Urinary bladder (tissue), 4 donors: ENCODE results near the gene MAMSTR. TPM values are rescaled to one million over a fixed set of nuclear protein-coding genes. Genes with fewer than 3 reads are reported as not detected.
"Not testable (repeated sequence)": the region's sequence is repeated elsewhere in the genome, so short reads cannot be mapped to it uniquely, and the experiment has no call there.

Experiments used
- DNase-seq: peaks from one replicate; pipeline ENCODE4 v3.0.0-alpha.2; 2015; ENCODE audit errors: extremely low spot score
- H3K27ac ChIP-seq: one replicate; pipeline ENCODE4 v1.5.1; 2013; ENCODE audit warnings: low read depth, mild to moderate bottlenecking, moderate library complexity
- H3K36me3 ChIP-seq: one replicate; pipeline ENCODE4 v1.6.1; 2013; ENCODE audit warnings: mild to moderate bottlenecking, moderate library complexity; ENCODE audit not compliant: insufficient read depth
- H3K4me1 ChIP-seq: one replicate; pipeline ENCODE4 v1.6.1; 2013; ENCODE audit warnings: mild to moderate bottlenecking, moderate library complexity; ENCODE audit not compliant: insufficient read depth
- H3K4me3 ChIP-seq: one replicate; pipeline ENCODE4 v1.5.1; 2013; ENCODE audit warnings: low read depth, low read length
- WGBS: extraction: QIAGEN DNeasy Blood & Tissue Kit; methylation state at CpG from one replicate; pipeline ENCODE4 v1.1.7; 2013; 5-methylcytosine and 5-hydroxymethylcytosine counted together
- polyA plus RNA-seq: library from polyadenylated mRNA; stranded (reverse); fragments of 200-250 nt; gene quantifications from one replicate; pipeline ENCODE4 v1.2.3, GENCODE V29; 2013
- total RNA-seq: library from RNA; depleted of rRNA; stranded (reverse); fragments of >200 nt; gene quantifications from one replicate; pipeline ENCODE4 v1.2.3, GENCODE V29; 2014
- donor health status: healthy with polysubstance abuse.
- donor health status: healthy.

MAMSTR gene
- total RNA-seq (2.5 TPM), polyA plus RNA-seq (3.0 TPM)

- DNase-seq = no peak
- Histone ChIP-seq H3K36me3 (no peaks in the 10 kb centered on the region), H3K4me1 (no peaks in the 10 kb centered on the region), H3K4me3 (no peak within 1 kb of the TSS), H3K27ac (no peak within 1 kb of the TSS)
- 71% methylated on average over 33 of the region's 33 CpGs for WGBS
Measured at GRCh38 chr19:48719263-48720171, at the start of gene MAMSTR. MAMSTR (minus strand) TSS chr19:48719725; CDS start chr19:48719031, 694 bp downstream.

- DNase-seq = no peak
- 77% methylated on average over 11 of the region's 11 CpGs for WGBS
- Histone ChIP-seq H3K36me3 (no peaks in the 10 kb centered on the region), H3K4me3 (no peak overlapping the region), H3K4me1 (no peaks in the 10 kb centered on the region), H3K27ac (no peak overlapping the region)
Measured at GRCh38 chr19:48768994-48769713, 49.6 kb upstream of the MAMSTR start.

GRCh38 chr19:48768171-48768753 lies 48.7 kb upstream of the MAMSTR start:
- H3K4me1 ChIP-seq, H3K4me3 ChIP-seq, H3K27ac ChIP-seq, H3K36me3 ChIP-seq, DNase-seq: not testable (repeated sequence)
- 44% methylated on average over 6 of the region's 6 CpGs for WGBS

GRCh38 chr19:48765816-48766215 lies 46.3 kb upstream of the MAMSTR start:
- not testable (repeated sequence) for DNase-seq, H3K4me3 ChIP-seq, H3K4me1 ChIP-seq, H3K36me3 ChIP-seq, H3K27ac ChIP-seq
- WGBS = 32% methylated on average over 5 of the region's 5 CpGs

DNA sequence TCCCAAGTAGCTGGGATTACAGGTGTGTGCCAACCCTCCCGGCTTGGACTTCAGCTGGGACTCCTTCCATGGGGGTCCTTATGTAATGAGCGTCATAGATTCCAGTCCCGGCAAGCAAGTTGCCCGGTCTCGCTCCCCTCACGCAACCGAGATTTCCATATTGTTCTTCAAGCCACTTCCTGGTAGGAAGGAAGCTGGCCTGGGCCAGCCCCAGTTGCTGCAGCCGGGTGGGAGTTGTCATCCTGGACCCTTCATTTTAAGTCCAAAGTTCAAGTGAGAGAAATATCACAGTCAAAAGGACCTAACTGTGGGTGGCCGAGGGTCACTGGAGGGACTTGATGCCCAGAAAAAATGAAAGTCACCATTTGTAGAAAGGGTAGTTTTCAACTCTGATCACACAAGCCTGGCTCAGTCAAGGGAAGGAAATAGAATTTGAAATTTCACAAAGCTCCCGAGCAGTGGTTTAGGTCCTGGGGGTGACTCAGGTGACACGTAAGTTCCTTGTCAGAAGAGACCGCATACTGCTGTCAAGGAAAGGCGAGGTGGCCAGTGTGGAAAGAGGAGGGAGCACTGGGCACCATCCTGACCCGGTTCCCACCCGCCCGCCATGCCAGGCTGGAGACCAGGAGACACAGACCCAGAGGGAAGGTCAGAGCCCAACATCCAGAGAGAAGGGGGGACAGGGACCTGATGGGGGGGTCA lies 41.1 kb upstream of the MAMSTR start:
- Histone ChIP-seq H3K4me1 (no peaks in the 10 kb centered on the region), H3K4me3 (no peak overlapping the region), H3K36me3 (no peaks in the 10 kb centered on the region), H3K27ac (no peak overlapping the region)
- DNase-seq = no peak
- WGBS = 64% methylated on average over 16 of the region's 16 CpGs

GRCh38 chr19:48757741-48758144 lies 38.2 kb upstream of the MAMSTR start:
- no peak overlapping the region for H3K4me3 ChIP-seq
- no peaks in the 10 kb centered on the region for H3K36me3 ChIP-seq
- no peak for DNase-seq
- no peak overlapping the region for H3K27ac ChIP-seq
- peaks cover 2% of the 10 kb centered on the region for H3K4me1 ChIP-seq
- 85% methylated on average over 14 of the region's 14 CpGs for WGBS

GRCh38 chr19:48757089-48757675 lies 37.7 kb upstream of the MAMSTR start:
- WGBS = 89% methylated on average over 12 of the region's 12 CpGs
- DNase-seq = no peak
- H3K36me3 ChIP-seq = no peaks in the 10 kb centered on the region
- no peak overlapping the region for H3K4me3 ChIP-seq
- H3K4me1 ChIP-seq = peaks cover 2% of the 10 kb centered on the region
- H3K27ac ChIP-seq = no peak overlapping the region

GRCh38 chr19:48756686-48757085 lies 37.2 kb upstream of the MAMSTR start:
- 81% methylated on average over 9 of the region's 9 CpGs for WGBS

DNA sequence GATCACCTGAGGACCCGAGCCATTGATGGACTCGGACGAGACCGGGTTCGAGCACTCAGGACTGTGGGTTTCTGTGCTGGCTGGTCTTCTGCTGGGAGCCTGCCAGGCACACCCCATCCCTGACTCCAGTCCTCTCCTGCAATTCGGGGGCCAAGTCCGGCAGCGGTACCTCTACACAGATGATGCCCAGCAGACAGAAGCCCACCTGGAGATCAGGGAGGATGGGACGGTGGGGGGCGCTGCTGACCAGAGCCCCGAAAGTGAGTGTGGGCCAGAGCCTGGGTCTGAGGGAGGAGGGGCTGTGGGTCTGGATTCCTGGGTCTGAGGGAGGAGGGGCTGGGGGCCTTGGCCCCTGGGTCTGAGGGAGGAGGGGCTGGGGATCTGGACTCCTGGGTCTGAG lies 36.7 kb upstream of the MAMSTR start:
- WGBS = 87% methylated on average over 11 of the region's 11 CpGs
- Histone ChIP-seq H3K27ac (no peak overlapping the region), H3K4me3 (no peak overlapping the region), H3K4me1 (peaks cover 2% of the 10 kb centered on the region), H3K36me3 (no peaks in the 10 kb centered on the region)
- DNase-seq = no peak

More at GRCh38 chr19:48756686-48757085, 37.2 kb upstream of the MAMSTR start:
- peaks cover 2% of the 10 kb centered on the region for H3K4me1 ChIP-seq
- no peaks in the 10 kb centered on the region for H3K36me3 ChIP-seq
- no peak overlapping the region for H3K27ac ChIP-seq
- no peak for DNase-seq
- no peak overlapping the region for H3K4me3 ChIP-seq

DNA sequence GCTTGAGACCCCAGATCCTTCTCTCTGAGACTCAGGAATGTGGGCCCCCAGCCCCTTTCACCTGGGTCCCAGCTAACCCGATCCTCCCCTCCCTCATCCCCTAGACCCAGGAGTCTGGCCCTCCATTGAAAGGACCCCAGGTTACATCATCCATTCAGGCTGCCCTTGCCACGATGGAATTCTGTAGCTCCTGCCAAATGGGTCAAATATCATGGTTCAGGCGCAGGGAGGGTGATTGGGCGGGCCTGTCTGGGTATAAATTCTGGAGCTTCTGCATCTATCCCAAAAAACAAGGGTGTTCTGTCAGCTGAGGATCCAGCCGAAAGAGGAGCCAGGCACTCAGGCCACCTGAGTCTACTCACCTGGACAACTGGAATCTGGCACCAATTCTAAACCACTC lies 36.3 kb upstream of the MAMSTR start:
- WGBS = 79% methylated on average over 5 of the region's 5 CpGs
- DNase-seq = no peak
- Histone ChIP-seq H3K36me3 (no peaks in the 10 kb centered on the region), H3K27ac (no peak overlapping the region), H3K4me3 (no peak overlapping the region), H3K4me1 (peaks cover 2% of the 10 kb centered on the region)

GRCh38 chr19:48755084-48755641 lies 35.6 kb upstream of the MAMSTR start, which contains the start of gene FGF21:
FGF21 (plus strand) TSS chr19:48755524; CDS start chr19:48756237, 713 bp downstream.
- no peak for DNase-seq
- H3K27ac ChIP-seq = no peak within 1 kb of the TSS
- 72% methylated on average over 4 of the region's 4 CpGs for WGBS
- H3K4me3 ChIP-seq = no peak within 1 kb of the TSS
- H3K4me1 ChIP-seq = peaks cover 2% of the 10 kb centered on the region
- no peaks in the 10 kb centered on the region for H3K36me3 ChIP-seq

- Histone ChIP-seq H3K27ac (peak within 1 kb of the TSS; percentile 26), H3K4me3 (peak within 1 kb of the TSS; percentile 16)
Measured at GRCh38 chr19:48752496-48753365, 33.2 kb upstream of the MAMSTR start, which contains the start of gene FUT1. FUT1 (minus strand) TSS chr19:48752641; CDS start chr19:48751281, 1,360 bp downstream.

More at GRCh38 chr19:48752496-48753365, 33.2 kb upstream of the MAMSTR start, which contains the start of gene FUT1:
- H3K36me3 ChIP-seq = no peaks in the 10 kb centered on the region
- 2% methylated on average over 73 of the region's 73 CpGs for WGBS
- peaks cover 2% of the 10 kb centered on the region for H3K4me1 ChIP-seq
- DNase-seq = peak; percentile 59
